ENCODE data around the gene APOLD1. TPM values are rescaled to one million over a fixed set of nuclear protein-coding genes. Genes with fewer than 3 reads are reported as not detected.
"Not testable (repeated sequence)": the region's sequence is repeated elsewhere in the genome, so short reads cannot be mapped to it uniquely, and the experiment has no call there.

Gene APOLD1
- total RNA-seq, 1 donor from 2014 or later: 22.0 TPM

DNA sequence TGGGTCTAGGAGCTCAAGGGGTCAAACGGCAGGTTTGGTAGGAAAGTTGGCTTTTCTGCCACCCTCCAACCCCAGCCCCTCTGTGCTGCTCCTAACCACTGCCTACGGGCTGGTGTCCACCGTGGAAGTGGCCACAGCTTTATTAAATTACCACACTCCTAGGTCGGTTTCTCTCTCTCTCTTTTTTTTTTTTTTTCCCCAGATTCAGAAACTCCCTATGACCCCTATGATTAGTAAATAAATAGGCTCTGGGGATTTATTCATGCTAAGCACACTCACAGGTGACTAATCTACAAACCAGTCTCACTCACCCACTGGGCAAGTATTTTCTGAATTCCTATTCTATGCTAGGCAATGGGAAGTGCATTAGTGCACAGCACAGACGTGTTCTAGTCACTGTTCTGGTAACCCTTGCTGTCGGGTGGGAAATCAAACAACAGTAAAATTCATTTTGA, 19.0 kb downstream of the APOLD1 start:
- intact Hi-C loops (cut with micrococcal nuclease): no loop called here
- no peaks in the 10 kb centered on the region for H3K27me3 ChIP-seq (ENCODE audit: low read depth)
- H3K9me3 ChIP-seq (replicated peaks): no peaks in the 10 kb centered on the region
- TF ChIP-seq, protein P1, sequence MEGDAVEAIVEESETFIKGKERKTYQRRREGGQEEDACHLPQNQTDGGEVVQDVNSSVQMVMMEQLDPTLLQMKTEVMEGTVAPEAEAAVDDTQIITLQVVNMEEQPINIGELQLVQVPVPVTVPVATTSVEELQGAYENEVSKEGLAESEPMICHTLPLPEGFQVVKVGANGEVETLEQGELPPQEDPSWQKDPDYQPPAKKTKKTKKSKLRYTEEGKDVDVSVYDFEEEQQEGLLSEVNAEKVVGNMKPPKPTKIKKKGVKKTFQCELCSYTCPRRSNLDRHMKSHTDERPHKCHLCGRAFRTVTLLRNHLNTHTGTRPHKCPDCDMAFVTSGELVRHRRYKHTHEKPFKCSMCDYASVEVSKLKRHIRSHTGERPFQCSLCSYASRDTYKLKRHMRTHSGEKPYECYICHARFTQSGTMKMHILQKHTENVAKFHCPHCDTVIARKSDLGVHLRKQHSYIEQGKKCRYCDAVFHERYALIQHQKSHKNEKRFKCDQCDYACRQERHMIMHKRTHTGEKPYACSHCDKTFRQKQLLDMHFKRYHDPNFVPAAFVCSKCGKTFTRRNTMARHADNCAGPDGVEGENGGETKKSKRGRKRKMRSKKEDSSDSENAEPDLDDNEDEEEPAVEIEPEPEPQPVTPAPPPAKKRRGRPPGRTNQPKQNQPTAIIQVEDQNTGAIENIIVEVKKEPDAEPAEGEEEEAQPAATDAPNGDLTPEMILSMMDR (IDR thresholded peaks at IDR 0.05; ENCODE audit: borderline replicate concordance): no peak
- no peak overlapping the region for H3K4me3 ChIP-seq
- no peaks in the 10 kb centered on the region for H3K36me3 ChIP-seq
- H3K27ac ChIP-seq (replicated peaks): peak overlapping the region; percentile 24
- no peak for DNase-seq
- peaks cover 53% of the 10 kb centered on the region for H3K4me1 ChIP-seq

DNA sequence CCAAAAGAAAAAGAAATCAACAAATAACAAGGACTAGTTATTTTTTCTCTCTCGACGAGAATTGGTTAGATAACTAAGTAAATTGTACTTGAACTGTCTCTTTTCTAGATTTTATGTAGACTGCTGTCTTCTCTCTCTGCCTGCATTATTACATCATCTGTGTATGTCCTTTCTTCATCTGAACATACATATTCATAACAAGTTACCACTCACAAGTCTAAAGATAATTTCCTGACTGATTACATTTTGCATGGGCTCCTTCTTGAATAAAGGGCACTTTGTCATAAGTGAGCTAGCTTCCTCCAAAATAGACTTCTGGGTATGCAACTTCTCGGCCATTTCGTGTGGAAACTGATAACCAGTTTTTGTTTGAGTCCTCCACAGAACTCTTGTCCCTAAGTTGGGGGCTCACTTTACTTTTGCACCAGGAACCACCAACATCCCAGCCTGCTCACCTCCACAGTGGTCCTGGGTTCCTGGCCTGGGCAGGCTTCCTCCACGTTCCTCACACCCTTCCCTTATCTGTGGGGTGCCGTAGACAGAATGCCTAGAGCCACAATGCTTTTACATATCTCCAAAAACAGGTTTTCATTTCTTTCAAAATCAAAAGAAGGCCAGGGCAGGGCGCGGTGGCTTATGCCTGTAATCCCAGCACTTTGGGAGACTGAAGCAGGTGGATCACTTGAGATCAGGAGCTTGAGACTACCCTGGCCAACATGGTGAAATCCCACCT, 21.5 kb downstream of the APOLD1 start:
- H3K4me1 ChIP-seq: peaks cover 56% of the 10 kb centered on the region
- no peaks in the 10 kb centered on the region for H3K9me3 ChIP-seq (replicated peaks)

DNA sequence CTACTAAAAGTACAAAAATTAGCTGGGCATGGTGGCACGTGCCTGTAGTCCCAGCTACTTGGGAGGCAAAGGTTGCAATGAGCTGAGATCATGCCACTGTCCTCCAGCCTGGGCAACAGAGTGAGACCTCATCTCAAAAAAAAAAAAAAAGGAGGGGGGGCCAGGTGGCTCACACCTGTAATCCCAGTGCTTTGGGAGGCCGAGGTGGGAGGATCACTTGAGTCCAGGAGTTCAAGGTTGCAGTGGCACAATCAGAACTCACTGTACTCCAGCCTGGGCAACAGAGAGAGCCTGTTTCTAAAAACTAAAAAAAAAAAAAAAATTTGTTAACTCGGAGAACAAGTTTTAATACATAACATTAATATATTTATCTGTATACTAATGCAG, 22.1 kb downstream of the APOLD1 start:
- intact Hi-C loops (cut with micrococcal nuclease); DNase-seq; H3K9me3 ChIP-seq (replicated peaks); H3K4me3 ChIP-seq; H3K27me3 ChIP-seq (ENCODE audit: low read depth); H3K36me3 ChIP-seq: not testable (repeated sequence)
- H3K27ac ChIP-seq (replicated peaks): peak overlapping the region; percentile 95
- peaks cover 56% of the 10 kb centered on the region for H3K4me1 ChIP-seq

More for the DNA sequence above, 21.5 kb downstream of the APOLD1 start:
- TF ChIP-seq, protein P1 (IDR thresholded peaks at IDR 0.05; ENCODE audit: borderline replicate concordance): no peak
- Histone ChIP-seq H3K4me3 (no peak overlapping the region), H3K27me3 (ENCODE audit: low read depth) (no peaks in the 10 kb centered on the region), H3K36me3 (no peaks in the 10 kb centered on the region), H3K27ac (replicated peaks) (peak overlapping the region; percentile 95)
- no peak for DNase-seq
- intact Hi-C loops (cut with micrococcal nuclease): no loop called here

DNA sequence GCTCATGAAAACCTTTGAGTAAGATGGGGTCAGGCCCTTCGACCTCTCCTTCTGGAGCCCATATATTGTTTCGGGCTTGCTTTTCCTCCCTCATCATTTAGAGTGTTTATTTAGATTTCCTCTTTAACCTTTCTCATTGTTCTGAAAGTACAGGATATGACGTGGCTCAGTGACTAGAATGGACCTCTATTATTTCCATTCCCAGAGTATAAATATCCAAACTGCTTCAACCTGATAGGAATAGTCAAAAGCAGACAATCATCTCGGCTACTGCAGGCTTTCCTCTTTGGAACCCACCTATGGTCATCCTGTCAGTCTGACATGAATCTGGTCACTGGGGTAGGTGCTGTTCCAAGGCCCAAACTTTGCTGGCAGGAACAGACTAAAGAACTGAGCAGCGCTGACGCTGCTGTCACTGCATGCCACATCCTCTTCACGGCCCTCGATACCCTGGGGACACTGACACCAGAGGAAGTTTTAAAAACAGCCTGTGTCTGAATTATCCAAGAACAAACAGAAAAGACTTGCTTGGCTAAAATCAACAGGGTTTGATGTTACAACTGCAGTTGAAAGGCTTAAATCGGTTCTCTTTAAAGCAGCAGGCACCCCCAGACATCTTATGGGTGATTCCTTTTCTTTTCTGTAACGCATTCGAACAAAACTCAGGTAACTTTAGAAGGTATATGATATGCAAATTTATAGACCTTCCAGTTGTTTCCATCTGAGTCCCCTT, 22.7 kb downstream of the APOLD1 start:
- H3K27ac ChIP-seq (replicated peaks): peak overlapping the region; percentile 95
- peak overlapping the region; percentile 46 for H3K4me3 ChIP-seq
- intact Hi-C loops (cut with micrococcal nuclease): no loop called here
- H3K36me3 ChIP-seq: no peaks in the 10 kb centered on the region
- peaks cover 56% of the 10 kb centered on the region for H3K4me1 ChIP-seq
- H3K27me3 ChIP-seq (ENCODE audit: low read depth): no peaks in the 10 kb centered on the region
- no peaks in the 10 kb centered on the region for H3K9me3 ChIP-seq (replicated peaks)
- TF ChIP-seq, protein P1 (IDR thresholded peaks at IDR 0.05; ENCODE audit: borderline replicate concordance): no peak
- peak; percentile 44 for DNase-seq

DNA sequence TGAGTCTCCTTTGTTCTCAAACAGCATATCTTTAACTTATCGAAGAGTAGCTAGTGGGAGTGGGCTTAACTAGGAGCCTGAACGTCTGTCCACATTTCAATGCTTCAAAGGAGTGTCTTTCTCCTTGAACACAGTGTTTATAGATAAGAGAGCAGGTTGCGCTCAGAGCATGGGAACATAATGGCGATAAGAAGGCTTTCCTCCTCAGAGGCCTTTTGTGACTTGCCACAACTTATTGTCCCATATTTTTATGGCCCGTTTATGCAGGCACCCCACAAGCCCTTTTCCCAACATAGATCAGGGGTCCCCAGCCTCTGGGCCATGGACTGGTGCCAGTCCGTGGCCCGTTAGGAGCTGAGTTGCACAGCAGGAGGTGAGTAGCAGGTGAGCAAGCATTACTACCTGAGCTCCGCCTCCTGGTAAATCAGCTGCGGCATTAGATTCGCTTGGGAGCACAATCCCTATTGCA, 25.1 kb downstream of the APOLD1 start:
- H3K9me3 ChIP-seq (replicated peaks): no peaks in the 10 kb centered on the region
- intact Hi-C loops (cut with micrococcal nuclease): no loop called here
- TF ChIP-seq, protein P1 (IDR thresholded peaks at IDR 0.05; ENCODE audit: borderline replicate concordance): no peak
- H3K4me1 ChIP-seq: peaks cover 62% of the 10 kb centered on the region
- H3K36me3 ChIP-seq: peaks cover 6% of the 10 kb centered on the region
- no peaks in the 10 kb centered on the region for H3K27me3 ChIP-seq (ENCODE audit: low read depth)
- DNase-seq: no peak
- H3K27ac ChIP-seq (replicated peaks): peak overlapping the region; percentile 95
- H3K4me3 ChIP-seq: no peak overlapping the region

DNA sequence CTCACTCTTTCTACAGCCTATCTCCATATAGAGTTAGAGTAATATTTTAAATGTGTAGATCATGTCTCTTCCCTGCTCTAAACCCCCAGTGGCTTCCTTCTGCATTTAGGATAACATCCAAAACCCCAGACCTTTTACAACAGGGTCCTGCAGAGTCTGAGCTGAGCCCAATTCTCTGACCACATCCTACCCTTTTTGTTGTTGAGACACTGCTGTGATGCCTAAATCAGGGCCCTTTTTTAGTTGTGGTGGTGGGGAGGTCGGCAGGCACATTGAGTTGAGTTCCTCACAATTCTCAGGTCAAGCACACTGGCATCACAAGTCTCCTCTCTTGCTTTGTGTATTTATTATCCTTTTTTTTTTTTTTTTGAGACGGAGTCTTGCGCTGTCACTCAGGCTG, 25.9 kb downstream of the APOLD1 start:
- TF ChIP-seq, protein P1 (IDR thresholded peaks at IDR 0.05; ENCODE audit: borderline replicate concordance): no peak
- Histone ChIP-seq H3K4me3 (no peak overlapping the region), H3K36me3 (peaks cover 6% of the 10 kb centered on the region), H3K27me3 (ENCODE audit: low read depth) (no peaks in the 10 kb centered on the region), H3K4me1 (peaks cover 69% of the 10 kb centered on the region), H3K9me3 (replicated peaks) (no peaks in the 10 kb centered on the region), H3K27ac (replicated peaks) (no peak overlapping the region)
- intact Hi-C loops (cut with micrococcal nuclease): no loop called here
- DNase-seq: no peak

All from left ventricle myocardium inferior (tissue), 1 donor.